T-helper 2 cell treated with Interferon-gamma antibody and Interleukin-4, amounts not matched to agents 100 ng/mL and 5 ng/mL, for 36 hours (primary cell): ENCODE results near the gene CLSTN1. TPM values are rescaled to one million over a fixed set of nuclear protein-coding genes. Genes with fewer than 3 reads are reported as not detected.
"Not testable (repeated sequence)": the region's sequence is repeated elsewhere in the genome, so short reads cannot be mapped to it uniquely, and the experiment has no call there.

Source experiments
- intact Hi-C: fragments of 100-400 bp; cut with micrococcal nuclease; formaldehyde crosslinking; loops from one replicate; pipeline ENCODE4 v1.15.1; 2023
- total RNA-seq: library from RNA; stranded (reverse); gene quantifications from 2 replicates; pipeline ENCODE4 v1.2.3, GENCODE V29; 2022

The CLSTN1 gene
- total RNA-seq, 1 donor from 2014 or later: 100 TPM

DNA sequence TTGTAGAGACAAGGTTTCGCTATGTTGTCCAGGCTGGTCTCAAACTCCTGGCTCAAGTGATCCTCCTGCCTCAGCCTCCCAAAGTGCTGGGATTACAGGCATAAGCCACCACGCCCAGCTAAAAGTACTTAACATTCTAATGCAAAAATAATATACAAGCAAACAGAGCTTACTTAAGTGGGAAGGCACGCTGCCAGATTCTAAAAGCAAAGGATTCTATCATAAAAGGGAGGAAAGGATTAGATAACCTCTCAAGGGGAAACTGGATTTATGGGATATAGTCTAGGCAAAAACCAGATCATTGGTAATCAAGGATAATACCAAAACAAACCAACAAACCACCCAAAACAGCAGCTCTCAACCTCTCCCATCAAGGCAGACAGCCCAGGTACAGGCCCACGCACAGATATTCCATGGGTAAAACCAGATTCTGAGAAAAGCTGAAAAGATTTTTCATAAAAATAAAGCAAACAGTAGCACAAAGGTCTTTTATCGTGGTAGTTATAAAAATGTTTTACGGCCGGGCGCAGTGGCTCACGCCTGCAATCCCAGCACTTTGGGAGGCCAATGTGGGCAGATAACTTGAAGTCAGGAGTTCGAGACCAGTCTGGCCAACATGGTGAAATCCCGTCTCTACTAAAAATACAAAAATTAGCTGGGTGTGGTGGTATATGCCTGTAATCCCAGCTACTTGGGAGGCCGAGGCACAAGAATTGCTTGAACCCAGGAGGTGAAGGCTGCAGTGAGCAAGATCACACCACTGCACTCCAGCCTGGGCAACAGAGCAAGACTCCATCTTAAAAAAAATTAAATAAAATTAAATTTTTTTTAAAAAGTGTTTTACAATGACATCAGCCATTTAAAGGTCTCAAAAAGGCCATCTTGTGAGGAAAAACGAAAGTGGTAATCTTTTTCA is 20.5 kb downstream of the CLSTN1 start:
- intact Hi-C loops: loop anchor here (5.0 kb wide), 1 partner anchor 76 kb away; no protein-coding TSS in a partner anchor

DNA sequence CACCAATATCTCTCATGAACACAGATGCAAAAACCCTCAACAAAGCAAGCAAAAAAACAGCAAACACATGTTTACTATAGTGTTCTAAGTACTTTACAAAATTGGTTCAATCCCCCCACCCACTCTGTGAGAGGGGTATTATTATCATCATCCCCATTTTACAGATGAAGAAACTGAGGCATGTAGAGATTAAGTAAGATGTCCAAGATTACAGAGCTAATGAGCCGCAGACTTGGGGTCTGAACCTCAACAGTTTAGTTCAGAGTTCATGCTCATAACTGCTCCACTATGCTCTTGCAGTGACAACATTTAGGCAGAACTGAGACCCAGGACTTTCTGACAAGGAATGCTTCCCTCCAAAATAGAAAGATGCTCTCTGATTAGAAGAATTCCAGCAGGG is 21.9 kb downstream of the CLSTN1 start:
- intact Hi-C loops: loop anchor here (5.0 kb wide), 1 partner anchor 75 kb away; no protein-coding TSS in a partner anchor

DNA sequence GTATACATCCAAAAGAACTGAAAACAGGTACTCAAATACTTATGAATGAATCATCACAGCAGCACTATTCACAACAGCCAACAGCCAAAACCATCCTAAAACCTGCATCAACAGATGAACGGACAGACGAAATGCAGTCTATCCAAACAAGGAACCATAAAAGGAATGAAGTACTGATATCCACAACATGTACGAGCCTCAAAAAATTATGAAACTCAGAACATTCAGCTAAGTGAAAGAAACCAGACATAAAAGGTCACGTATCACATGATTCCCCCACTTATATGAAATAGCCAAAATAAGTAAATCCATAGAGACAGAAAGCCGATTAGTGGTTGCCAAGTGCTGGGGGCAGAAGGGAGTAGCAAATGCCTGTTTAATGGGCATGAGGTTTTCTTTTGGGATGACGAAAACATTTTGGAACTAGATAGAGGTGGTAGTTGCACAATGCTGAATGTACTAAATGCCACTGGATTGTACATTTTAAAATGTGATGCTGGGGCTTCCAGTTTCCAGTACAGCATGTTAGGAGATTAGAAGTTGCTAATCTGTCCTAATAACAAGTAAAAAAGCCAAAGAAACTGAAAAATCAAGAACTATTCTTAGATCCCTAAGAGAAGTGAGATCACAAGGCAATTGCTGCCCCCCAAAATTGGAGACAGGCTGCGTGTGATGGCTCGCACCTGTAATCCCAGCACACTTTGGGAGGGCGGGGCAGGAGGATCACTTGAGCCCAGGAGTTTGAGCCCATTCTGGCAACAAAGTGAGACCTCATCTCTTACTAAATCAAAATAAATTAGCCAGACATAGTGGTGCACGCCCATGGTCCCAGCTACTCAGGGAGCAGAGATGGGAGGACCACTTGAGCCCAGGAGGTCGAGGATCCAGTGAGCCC is 25.3 kb downstream of the CLSTN1 start:
- intact Hi-C loops: no loop called here

DNA sequence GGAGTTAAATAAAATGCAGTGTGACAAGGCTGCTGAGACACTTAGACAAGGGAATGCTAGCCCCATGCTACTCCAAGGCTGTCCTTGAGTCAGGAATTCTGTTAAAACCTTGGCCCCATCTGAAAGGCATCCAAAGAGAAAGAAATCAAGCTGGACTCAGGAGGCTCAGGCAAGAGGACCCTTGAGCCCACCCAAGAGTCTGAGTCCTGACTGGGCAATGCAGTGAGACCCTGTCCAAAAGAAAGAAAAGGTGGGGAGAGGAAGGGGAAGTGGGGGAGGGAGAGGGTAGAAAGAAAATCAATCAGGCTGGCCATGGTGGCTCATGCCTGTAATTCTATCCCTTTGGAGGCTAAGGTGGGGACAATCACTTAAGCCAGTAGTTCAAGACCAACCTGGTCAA is 26.7 kb downstream of the CLSTN1 start:
- intact Hi-C loops: no loop called here

DNA sequence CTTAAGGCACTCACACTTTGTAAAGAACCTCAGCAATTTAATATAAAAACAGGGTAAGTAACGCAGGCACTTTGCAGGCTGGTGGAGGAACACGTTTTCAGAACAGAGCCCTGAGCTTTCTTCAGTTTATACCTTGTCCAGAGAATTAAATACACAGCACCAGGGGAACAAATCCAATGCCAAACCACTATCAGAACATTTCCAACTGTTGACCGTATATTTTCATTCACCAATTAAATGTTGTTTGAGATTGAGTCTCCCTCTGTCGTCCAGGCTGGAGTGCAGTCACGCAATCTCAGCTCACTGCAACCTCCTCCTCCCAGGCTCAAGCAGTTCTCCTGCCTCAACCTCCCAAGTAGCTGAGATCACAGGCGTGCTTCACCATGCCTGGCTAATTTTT is 29.7 kb downstream of the CLSTN1 start:
- intact Hi-C loops: no loop called here

DNA sequence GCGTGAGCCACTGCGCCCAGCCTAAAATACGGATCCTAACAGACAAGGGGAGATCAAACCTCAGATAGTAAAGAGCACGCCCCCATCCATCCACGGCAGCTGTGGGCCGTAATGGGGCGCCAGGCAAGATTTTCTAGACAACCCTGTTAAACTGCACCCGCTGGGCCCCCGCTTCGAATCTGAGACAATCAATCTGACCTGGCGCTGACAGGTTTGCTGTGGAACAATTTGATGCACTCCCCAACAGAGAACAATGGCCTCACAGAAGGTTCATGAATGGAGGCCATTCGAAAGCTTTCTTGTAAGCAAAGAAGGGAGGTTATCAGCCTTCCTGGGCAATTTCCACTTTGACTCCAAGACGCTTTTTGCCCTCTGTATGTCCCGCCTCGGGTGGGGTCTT is 30.5 kb downstream of the CLSTN1 start:
- intact Hi-C loops: no loop called here

DNA sequence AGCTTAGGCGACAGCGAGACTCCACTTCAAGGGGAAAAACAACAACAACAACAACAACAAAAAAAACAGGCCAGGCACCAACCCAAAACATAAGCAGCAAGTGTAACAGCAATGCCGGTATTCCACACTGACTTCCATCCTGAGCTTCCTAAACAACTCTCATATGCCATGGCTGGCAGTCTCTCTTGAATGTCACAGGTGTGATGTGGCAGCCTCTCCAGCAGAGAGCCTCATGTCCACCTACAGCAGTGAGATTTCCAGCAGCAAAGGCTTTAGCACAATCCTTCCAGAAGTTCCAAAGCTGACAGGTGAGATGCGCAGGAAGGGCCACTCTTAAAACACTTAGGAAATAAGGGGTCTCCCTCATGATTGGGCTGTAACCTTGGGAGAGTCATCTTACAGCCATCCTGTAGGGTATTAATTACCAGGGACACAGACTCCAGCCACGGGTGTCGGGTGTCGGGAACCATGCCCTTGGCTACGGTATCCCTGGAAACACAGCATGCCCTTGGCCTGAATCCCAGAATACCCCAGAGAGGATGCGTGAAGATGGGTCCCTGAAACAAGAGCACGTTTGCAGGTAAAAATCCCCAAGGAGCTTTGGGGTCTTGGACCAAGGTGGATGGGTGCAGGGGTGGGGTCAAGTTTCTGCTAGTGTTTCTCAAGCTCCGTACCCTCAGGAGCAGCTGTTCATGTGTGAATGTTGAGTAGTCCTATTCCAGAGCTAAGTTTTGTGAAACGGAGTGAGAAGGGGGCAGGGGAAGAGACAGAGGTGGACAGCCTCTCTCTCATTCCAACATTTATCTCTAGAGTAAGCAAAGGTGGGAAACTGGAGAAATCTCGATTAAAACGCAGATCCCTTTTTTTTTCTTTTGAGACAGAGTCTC is 31.4 kb downstream of the CLSTN1 start:
- intact Hi-C loops: no loop called here

DNA sequence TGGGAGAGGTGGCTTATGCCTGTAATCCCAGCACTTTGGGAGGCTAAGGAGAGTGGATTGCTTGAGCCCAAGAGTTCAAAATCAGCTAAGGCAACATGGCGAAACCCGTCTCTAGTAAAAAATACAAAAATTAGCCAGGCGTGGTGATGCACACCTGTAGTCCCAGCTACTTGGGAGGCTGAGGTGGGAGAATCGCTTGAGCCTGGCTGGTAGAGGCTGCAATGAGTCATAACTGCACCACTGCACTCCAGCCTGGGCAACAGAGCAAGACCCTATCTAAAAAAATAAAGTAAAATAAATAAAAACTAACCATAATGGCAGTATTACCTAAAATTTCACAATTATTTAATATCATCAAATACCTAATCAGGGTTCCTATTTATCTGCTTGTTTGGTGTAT is 34.1 kb downstream of the CLSTN1 start:
- intact Hi-C loops: not testable (repeated sequence)

DNA sequence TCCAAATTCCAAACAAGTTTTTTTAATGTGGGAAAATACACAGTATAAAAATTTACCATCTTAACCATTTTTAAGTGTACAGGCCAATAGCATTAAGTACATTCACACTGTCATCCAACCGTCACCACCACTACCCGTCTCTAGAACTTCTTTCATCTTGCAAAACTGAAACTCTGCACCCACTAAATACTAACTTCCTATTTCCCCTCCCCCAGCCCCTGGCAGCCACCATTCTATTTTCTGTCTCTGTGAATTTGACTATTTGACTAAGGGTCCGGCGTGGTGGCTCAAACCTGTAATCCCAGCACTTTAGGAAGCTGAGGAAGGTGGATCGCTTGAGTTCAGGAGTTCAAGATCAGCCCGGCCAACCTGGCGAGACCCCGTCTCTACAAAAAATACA is 36.1 kb downstream of the CLSTN1 start:
- intact Hi-C loops: loop anchor here (1.0 kb wide), 1 partner anchor 13 kb away; no protein-coding TSS in a partner anchor

DNA sequence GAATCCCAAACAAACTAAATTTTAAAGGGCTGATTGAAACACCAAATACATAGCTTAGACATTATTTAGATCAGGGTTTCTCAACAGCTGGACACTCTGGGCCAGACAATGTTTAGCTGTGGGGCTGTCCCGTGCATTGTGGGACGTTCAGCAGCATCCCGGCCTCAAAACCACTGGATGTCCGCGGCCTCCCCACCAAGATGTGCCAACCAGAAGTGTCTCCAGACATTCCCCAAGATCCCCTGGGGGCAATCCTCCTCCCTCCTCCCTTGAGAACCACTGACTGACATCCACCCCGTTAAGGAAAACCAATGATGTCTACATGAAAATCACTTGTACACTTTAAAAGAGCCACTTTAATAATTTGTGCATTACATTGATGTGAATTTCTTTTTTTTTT is 38.4 kb downstream of the CLSTN1 start:
- intact Hi-C loops: no loop called here

DNA sequence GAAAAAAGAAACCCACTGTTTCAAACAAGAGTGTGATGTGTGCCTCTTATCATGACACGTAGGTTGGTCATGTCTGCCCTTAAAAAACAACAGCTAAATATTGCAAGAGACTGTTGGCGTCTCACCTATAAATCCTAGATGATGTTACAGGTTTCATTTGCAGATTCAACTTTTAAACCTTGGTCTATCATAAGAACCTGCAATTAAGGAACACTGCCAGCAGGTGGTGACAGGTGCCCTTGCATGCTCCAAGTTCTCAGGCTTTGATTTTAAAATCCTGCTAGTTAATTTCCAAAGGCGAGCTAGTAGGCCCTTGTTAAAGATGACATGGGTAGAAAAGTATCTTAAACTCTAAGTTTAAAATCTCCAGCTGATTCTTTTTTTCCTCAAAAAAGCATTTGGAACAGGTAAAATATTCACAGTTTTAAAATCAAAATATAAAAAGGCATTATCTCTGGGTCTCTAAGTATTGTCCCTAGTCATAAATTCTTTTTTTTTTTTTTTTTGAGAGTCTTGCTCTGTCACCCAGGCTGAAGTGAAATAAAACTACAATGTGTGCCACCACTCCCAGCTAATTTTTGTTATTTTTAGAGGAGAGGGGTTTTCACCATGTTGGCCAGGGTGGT is 39.1 kb downstream of the CLSTN1 start:
- intact Hi-C loops: loop anchor here (1.0 kb wide), 2 partner anchors 39 to 83 kb away; partner anchors contain the start of gene CLSTN1

DNA sequence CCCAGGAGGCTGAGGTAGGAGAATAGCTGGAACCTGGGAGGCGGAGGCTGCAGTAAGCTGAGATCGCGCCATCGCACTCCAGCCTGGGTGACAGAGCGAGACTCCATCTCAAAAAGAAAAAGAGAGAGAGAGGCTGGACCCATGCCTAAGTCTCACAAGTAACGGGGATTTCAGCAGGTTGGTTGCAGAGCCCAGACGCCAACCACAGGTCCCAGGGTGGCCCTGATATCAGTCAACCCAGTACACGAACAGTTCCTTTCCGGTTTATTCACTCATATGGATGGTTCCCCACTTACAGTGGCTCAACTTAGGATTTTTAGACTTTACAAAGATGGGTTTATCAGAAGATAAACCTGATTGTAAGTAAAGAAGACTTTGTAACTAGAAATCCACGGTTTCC is 40.9 kb downstream of the CLSTN1 start:
- intact Hi-C loops: no loop called here

DNA sequence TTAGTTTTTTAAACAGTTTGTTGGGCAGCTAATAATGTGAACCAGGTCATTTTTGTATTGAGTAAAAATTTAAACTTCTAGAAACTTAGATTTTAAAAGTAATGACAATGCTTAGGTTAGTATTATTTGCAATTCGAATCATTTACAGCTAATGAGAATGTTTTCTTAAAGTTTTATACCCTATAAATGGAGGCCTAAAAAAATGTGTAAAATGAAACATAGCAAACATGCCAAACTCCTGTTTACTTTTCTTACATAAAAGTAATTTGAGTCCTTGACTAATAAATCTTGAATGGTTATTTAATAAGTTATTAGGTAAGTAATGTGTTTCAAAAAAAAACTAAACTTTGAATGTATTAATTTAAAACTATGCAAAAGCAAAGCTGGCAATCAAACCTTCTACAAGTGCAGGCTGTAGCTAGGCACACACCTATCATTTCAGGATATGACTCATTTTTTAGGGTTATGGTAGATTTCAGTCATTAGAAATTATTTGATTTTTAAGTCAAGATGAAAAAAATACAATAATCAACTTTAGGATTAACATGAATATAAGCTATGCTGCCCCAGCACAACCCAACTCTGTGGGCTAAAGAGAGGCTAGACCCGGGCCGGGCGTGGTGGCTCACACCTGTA is 41.5 kb downstream of the CLSTN1 start:
- intact Hi-C loops: no loop called here

DNA sequence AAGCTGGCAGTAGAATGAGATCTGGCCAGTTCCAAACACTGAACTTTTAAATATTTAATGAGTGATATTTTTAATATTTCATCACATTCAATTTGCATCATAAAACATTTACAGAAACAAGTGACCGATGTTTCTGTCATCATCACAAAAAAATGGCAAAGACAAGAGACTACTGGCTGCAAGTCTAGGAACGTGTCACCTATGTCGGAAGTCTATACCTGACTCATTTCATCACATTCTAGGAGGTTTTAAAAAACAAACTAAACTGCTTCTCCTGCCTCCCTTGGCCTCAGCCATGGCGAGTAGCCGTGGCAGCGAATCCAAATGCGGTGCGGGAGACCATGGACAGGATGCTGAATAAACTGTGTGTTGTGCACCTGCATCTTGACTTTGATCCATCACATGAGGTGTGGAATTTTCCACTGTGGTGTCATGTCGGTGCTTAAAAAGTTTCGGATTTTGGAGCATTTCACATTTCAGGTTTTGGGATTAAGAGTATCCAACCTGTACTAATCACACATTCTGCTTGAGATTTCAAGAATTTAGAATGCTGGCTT is 43.1 kb downstream of the CLSTN1 start:
- intact Hi-C loops: no loop called here

DNA sequence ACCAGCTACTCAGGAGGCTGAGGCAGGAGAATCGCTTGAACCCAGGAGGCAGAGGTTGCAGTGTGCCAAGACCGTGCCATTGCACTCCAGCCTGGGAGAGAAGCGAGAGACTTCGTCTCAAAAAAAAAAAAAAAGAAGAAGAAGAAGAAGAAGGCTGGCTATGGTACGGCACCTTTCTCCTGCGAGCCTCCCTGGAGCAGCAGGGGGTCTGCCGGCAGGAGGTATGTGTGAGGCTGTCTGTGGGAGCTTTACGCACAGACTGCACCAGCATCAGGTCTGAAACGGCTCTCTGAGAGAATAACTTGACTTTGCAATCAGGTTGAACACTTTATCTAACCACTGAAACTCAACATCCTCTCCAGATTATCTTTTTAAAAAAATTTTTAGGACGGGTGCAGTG is 44.9 kb downstream of the CLSTN1 start:
- intact Hi-C loops: no loop called here

DNA sequence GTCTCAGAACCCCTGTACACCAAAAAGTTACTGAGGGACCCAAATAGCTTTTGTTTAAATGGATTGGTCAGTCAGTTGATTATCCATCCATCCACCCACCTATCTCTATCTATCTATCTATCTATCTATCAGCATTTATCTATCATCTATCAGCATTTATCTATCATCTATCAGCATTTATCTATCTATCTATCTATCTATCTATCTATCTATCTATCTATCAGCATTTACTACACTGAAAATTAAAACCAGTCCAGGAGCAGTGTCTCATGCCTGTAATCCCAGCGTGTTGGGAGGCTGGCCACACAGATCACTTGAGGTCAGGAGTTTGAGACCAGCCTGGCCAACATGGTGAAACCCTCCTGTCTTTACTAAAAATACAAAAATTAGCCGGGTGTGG is 47.1 kb downstream of the CLSTN1 start:
- intact Hi-C loops: no loop called here

DNA sequence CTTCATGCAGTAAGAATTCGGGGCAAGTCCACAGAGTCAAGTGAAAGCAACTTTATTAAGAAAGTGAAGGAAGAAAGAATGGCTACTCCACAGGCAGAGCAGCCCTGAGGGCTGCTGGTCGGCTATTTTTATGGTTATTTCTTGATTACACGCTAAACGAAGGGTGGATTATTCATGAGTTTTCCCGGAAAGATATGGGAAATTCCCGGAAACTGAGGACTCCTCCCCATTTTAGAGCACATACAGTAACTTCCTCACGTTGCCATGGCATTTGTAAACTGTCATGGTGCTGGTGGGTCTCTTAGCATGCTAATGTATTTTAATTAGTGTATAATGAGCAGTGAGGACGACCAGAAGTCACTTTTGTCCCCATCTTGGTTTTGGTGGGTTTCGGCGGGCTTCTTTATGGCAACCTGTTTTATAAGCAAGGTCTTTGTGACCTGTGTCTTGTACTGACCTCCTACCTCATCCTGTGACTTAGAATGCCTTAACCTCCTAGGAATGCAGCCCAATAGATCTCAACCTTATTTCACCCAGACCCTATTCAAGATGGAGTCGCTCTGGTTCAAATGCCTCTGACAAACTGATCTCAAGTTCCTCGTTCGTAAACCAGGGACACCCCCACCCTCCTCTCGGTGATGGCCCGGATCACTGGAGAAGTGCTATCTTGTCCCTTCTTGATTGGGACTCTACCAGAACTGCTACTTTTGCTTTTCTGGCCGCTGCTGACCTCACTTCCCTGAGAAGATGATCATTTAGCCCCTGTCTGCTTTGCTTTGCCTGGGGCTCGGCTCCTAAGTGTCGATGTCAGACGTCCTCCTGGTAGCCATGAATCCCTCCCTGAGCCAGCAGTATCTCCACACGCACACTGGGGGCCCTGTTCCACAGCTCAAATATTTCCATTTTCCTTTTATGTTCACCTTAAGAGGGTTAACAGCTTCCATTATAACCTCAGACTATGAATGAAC is 48.8 kb downstream of the CLSTN1 start:
- intact Hi-C loops: no loop called here

DNA sequence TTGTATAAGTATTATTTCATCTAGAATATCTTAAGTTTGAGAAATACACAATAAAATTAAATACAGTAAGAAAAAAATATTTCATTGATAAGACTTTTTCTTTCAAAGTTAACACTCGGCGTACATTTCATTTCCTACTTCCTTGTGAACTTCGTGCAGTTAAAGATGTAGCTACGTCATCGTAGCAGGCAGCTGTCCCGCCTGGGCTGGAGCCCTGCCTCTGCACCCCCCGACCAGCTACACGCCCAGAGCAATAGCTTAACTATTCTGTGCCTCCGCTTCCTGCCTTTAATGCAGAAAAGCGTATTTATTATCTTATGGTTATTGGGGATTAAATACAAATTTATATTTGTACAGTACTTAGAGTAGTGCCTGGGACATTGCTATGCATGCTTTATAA is 53.5 kb downstream of the CLSTN1 start:
- intact Hi-C loops: no loop called here

DNA sequence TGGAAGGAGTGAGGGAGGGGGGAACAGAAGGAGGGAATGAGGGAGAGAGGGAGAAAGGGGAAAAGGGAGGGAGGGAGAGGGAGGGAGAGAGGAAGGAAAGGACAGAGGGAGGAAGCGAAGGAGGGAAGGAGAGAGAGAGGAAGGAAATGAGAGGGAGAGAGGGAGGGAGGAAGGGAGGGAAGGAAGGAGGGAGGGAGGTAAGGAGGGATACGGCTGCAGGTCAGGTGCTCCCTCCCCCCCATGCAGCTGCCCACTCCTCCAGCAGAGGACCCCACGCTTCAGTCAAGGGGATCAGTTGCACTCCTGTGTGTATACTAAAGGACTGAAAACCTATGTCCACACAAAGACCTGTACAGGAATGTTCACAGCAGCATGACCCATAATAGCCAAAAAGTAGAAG is 54.8 kb downstream of the CLSTN1 start:
- intact Hi-C loops: no loop called here
